DMS 273 treated with DMSO at 0.1 percent for 48 hours (cell line): Measurements from ENCODE around the gene TUNAR.
A peak's percentile ranks its signal among the peaks of the same experiment; 100 is the strongest.

ENCODE experiments used
- DNase-seq: peaks from one replicate; lab custom pipeline; 2025; lab: John Stamatoyannopoulos, UW

The TUNAR gene

GRCh38 chr14:95872777-95873176 is 3.9 kb upstream of the TUNAR start:
- DNase-seq, result no peak

GRCh38 chr14:95875831-95876760 is 536 bp upstream of the TUNAR start:
- no peak for DNase-seq

- no peak for DNase-seq
Observed at GRCh38 chr14:95877633-95878032, 1.0 kb downstream of the TUNAR start.

- no peak for DNase-seq
Observed at GRCh38 chr14:95884377-95884776, 7.7 kb downstream of the TUNAR start.

GRCh38 chr14:95885278-95885677 is 8.6 kb downstream of the TUNAR start:
- no peak for DNase-seq

GRCh38 chr14:95885866-95886265 is 9.2 kb downstream of the TUNAR start:
- DNase-seq, result no peak

GRCh38 chr14:95886366-95887056 is 9.9 kb downstream of the TUNAR start:
- DNase-seq, result no peak

- DNase-seq, result no peak
Observed at GRCh38 chr14:95887351-95887750, 10.7 kb downstream of the TUNAR start.

GRCh38 chr14:95889236-95889979 is 12.8 kb downstream of the TUNAR start:
- DNase-seq, result no peak

- DNase-seq, result no peak
Observed at GRCh38 chr14:95891742-95892141, 15.1 kb downstream of the TUNAR start.

- DNase-seq, result no peak
Observed at GRCh38 chr14:95892142-95892541, 15.5 kb downstream of the TUNAR start.

GRCh38 chr14:95895720-95896119 is 19.1 kb downstream of the TUNAR start:
- DNase-seq, result no peak

GRCh38 chr14:95896498-95897135 is 20.0 kb downstream of the TUNAR start:
- no peak for DNase-seq

GRCh38 chr14:95897280-95897679 is 20.6 kb downstream of the TUNAR start:
- no peak for DNase-seq

GRCh38 chr14:95901054-95901453 is 24.4 kb downstream of the TUNAR start:
- no peak for DNase-seq

- DNase-seq, result no peak
Observed at GRCh38 chr14:95902273-95902826, 25.7 kb downstream of the TUNAR start.

GRCh38 chr14:95903165-95903564 is 26.5 kb downstream of the TUNAR start:
- no peak for DNase-seq

GRCh38 chr14:95903616-95904107 is 27.0 kb downstream of the TUNAR start:
- DNase-seq, result peak; percentile 22

- no peak for DNase-seq
Observed at GRCh38 chr14:95906591-95906990, 30.0 kb downstream of the TUNAR start.

GRCh38 chr14:95910628-95911027 is 34.0 kb downstream of the TUNAR start:
- no peak for DNase-seq

GRCh38 chr14:95911456-95911855 is 34.8 kb downstream of the TUNAR start:
- DNase-seq, result no peak

- DNase-seq, result no peak
Observed at GRCh38 chr14:95915330-95915729, 38.7 kb downstream of the TUNAR start.
